GM12865 (cell line): Measurements from ENCODE around the gene ABHD12.
"Not testable (repeated sequence)": the region's sequence is repeated elsewhere in the genome, so short reads cannot be mapped to it uniquely, and the experiment has no call there.

ENCODE experiments used
- DNase-seq: peaks from one replicate; pipeline ENCODE4 v3.0.0; 2010; ENCODE audit warnings: low read depth
- H3K4me3 ChIP-seq: 2 replicates; pipeline ENCODE4 v1.5.1; 2011; ENCODE audit warnings: mild to moderate bottlenecking, low read depth, low read length, control low read depth
- TF ChIP-seq, protein P1 (sequence below): IDR thresholded peaks from 2 replicates; pipeline ENCODE4 v1.5.1; 2011; ENCODE audit warnings: low read length, control low read depth, low read depth, inconsistent platforms; ENCODE audit not compliant: insufficient read depth; ENCODE audit errors: missing control alignments

Gene ABHD12

DNA sequence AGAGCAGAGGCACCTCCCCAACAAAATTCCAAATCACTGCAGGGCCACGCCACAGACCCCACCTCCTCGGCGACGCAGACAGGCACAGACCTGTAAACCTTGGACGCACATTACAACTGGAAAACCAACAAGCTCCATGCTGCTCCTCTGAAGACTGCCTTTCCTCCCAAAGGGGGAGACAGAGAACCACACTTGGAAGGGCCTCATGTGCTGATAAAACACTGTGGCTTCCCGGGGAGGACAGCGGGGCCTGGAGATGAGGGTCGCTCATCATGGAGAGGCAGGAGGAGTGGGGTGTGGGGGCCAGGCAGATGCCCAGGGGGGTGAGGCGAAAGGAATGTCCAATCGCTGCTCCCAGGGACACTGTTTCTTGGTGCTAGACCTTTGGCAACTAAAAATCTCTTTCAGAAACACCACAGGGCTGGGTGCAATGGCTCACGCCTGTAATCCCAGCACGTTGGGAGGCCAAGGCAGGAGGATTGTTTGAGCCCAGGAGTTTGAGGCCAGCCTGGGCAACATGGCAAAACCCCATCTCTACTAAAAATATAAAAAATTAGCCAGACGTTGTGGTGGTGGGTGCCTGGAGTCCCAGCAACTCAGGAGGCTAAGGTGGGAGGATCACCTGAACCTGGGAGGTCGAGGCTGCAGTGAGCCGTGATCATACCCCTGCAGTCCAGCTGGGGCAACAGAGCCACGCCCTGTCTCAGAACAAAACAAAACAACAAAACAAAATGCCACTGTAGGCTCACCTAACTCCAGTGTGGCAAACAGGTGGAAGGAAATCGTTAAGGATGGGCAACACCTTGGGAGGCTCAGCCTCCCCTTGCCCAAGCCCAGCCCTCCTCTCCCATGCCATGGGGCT, 53.8 kb downstream of the ABHD12 start:
- H3K4me3 ChIP-seq = no peak overlapping the region
- TF ChIP-seq, protein P1, sequence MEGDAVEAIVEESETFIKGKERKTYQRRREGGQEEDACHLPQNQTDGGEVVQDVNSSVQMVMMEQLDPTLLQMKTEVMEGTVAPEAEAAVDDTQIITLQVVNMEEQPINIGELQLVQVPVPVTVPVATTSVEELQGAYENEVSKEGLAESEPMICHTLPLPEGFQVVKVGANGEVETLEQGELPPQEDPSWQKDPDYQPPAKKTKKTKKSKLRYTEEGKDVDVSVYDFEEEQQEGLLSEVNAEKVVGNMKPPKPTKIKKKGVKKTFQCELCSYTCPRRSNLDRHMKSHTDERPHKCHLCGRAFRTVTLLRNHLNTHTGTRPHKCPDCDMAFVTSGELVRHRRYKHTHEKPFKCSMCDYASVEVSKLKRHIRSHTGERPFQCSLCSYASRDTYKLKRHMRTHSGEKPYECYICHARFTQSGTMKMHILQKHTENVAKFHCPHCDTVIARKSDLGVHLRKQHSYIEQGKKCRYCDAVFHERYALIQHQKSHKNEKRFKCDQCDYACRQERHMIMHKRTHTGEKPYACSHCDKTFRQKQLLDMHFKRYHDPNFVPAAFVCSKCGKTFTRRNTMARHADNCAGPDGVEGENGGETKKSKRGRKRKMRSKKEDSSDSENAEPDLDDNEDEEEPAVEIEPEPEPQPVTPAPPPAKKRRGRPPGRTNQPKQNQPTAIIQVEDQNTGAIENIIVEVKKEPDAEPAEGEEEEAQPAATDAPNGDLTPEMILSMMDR = no peak
- no peak for DNase-seq

DNA sequence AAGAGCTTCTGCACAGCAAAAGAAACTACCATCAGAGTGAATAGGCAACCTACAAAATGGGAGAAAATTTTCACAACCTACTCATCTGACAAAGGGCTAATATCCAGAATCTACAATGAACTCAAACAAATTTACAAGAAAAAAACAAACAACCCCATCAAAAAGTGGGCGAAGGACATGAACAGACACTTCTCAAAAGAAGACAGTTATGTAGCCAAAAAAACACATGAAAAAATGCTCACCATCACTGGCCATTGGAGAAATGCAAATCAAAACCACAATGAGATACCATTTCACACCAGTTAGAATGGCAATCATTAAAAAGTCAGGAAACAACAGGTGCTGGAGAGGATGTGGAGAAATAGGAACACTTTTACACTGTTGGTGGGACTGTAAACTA, 55.7 kb downstream of the ABHD12 start:
- H3K4me3 ChIP-seq, DNase-seq: not testable (repeated sequence)

DNA sequence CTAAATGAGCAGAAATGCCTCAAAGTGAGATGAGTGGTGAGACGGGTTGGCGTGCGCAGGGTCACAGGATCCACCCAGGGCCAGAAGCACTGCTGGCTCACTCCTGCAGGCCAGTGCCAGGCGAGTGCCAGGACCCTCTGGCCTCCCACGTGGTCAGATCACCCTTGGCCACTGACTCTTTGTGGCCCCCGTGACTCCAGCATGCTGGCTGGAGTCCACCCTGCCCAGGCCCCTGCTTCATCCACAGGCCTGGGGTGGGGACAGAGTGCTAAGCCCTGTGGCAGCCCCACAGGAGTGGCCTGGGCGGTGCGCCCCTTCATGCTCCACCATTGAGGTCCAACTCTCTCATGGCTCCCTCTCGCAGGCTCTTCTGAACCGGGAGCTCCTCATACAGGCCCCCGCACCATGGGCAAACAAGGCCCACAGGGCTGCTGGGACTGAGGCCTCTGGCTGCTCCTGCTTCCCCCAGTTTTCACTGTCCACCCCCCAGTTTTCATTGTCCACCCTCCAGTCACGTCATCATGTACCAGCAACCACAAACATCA, 61.6 kb downstream of the ABHD12 start:
- TF ChIP-seq, protein P1 = no peak
- H3K4me3 ChIP-seq = no peak overlapping the region
- no peak for DNase-seq

DNA sequence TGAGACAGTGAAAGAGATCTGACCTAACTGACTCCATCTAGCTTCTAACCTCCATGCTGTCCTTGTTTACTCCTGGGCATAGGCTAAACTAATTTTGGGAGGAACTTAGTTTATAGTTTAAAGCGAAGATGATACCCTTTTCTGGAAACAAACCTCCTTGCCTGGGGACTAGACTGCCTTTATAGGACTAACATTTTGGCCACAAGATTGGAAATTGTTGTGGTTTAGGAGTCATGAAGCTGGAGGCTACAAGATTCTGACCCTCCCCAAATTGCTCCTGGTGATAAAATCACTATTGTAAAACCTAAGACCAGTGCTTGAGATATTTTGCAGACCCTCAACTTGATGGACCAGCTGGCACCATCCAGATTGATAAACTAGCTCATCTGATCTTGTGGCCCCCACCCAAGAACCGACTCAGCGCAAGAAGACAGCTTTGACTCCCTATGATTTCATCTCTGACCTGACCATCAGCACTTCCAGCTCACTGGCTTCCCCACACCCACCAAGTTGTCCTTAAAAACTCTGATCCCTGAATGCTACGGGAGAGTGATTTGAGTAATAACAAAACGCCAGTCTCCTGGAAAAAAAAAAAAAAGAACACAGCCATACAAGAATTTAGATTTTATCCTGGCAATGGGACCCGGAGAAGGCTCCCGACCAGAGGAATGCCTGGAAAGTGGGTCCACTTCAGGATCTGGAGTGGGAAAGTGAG, 63.0 kb downstream of the ABHD12 start:
- DNase-seq = no peak
- H3K4me3 ChIP-seq = no peak overlapping the region
- TF ChIP-seq, protein P1 = no peak

DNA sequence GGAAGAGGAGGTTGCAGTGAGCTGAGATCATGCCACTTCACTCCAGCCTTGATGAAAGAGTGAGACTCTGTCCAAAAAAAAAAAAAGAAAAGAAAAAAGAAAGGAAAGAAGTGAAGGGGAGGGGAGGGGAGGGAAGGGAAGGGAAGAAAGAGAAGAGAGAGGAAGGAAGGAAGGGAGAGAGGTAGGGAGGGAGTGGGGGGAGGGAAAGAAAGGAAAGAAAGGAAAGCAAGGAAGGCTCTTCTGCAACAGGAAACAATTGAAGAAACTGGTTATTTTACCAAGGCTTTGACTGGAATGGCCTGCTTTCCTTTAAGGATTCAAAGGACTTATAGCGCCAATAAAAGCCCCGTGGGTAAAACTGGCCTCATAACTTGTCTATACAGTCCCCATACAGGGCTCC, 64.6 kb downstream of the ABHD12 start:
- DNase-seq = no peak
- TF ChIP-seq, protein P1 = no peak
- no peak overlapping the region for H3K4me3 ChIP-seq

DNA sequence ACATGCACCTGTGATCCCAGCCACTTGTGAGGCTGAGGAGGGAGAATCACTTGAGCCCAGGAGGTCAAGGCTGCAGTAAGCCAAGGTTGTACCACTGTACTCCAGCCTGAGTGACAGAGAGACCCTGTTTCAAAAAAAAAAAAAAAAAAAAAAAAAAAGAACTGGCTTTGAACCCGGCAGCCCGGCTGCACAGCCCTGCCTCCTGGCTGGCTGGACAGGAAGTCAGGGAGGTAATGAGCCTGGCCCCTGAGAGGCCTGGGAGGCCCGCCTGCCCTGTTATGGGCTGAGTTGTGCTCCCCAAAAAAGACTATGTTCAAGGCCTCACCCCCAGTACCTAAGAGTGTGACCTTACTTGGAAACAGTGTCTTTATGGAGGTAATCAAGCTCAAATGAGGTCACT, 65.6 kb downstream of the ABHD12 start:
- TF ChIP-seq, protein P1 = no peak
- DNase-seq = no peak
- H3K4me3 ChIP-seq = no peak overlapping the region

DNA sequence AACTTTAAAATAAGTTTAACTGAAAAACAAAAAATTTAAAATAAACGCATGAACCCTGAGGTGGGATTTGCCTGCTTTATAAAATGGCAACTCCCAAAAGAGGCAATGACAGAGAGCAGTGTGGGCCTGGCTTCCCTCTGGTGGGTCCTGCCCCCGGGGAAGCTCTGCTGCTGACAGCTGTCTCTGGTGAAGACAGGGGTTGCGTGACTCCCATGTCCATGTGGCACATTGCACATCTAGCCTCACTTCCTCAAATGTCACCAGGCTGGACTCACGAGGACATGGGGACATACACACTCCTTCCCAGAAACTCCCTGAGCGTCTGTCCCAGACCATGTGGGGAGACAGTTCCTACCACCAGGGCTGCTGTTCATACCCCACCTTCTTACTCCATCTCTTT, 66.2 kb downstream of the ABHD12 start:
- no peak for DNase-seq
- TF ChIP-seq, protein P1 = no peak
- no peak overlapping the region for H3K4me3 ChIP-seq
